ENCODE measurements around the gene FAM184A.
"Not testable (repeated sequence)": the region's sequence is repeated elsewhere in the genome, so short reads cannot be mapped to it uniquely, and the experiment has no call there.

FAM184A gene

DNA sequence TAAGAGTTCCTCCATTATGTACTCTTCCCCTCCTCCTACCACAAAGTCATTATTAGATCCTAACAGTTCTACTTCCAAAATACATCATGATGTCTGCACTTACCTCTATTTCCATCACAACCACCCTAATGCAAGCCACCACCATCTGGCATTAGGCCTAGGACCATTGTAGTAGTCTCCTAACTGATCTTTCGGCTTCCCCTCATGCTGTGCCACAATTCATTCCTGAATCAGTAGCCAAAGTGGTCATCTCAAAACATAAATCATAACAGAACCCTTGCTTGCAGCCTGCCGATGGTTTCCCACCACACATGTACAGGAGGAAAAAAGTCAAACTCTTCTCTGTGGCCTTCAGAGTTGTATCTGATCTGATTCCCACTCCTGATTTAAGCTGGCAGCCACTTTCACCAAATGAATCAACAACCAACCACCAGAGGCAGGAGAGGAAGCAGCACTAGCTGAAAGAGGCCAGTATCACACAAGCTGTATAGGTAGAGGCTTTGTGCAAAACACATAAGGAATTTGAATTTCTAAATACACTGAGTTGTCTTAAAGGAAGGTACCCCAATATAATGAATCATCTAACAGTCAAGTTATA is 26.1 kb downstream of the FAM184A start:
- DNase-seq (ENCODE audit: low read depth), result no peak

DNA sequence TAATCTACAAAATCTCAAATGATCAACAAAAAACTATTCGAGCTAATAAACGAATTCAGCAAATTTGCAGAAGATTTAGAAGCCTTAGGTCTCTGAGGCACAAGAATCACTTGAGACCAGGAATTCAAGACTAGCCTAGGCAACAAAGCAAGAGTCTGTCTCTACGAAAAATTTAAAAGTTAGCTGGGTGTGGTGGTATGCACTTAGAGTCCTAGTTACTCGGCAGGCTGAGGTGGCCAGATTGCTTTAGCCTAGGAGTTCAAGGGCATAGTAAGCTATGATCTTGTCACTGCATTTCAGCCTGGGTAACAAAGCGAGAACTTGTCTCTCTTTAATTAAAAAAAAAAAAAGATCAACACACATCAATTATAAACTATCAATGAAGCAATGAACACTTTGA is 34.2 kb downstream of the FAM184A start:
- no peak for DNase-seq (ENCODE audit: low read depth)

DNA sequence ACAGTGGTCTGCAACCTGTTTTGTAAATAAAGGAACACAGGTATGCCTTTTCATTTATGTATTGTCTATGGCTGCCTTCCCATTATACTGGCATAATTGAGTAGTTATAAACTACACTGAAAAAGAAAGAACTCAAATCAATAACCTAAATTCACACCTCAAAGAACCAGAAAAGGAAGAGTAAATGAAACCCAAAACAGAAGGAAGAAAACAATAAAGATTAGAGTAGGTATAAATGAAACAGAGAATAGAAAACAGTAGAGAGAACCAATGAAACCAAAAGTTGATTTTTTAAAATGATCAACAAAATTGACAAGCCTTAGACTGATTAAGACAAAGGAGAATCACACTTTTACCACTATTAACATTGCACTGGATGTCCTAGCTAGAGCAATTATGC is 34.7 kb downstream of the FAM184A start:
- DNase-seq (ENCODE audit: low read depth), result no peak

DNA sequence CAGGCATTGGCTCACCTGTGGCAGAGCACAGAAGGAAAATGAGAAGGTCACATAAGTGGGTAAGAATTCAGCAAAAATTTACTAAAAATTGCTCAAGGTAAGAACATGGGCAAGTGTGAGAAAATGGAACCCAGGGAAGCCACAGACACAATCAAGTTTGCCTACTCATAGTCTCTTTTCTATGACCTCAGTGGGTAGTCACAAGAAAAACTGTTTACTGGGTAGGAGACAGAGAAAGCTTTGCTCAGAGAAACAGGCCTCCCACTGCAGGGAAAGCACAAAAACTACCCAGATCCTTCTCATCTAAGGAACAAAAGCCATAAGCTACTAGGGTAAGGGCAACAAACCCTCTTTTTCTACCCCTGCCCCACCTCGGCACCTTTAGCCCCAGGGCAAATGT is 35.2 kb downstream of the FAM184A start:
- no peak for DNase-seq (ENCODE audit: low read depth)

DNA sequence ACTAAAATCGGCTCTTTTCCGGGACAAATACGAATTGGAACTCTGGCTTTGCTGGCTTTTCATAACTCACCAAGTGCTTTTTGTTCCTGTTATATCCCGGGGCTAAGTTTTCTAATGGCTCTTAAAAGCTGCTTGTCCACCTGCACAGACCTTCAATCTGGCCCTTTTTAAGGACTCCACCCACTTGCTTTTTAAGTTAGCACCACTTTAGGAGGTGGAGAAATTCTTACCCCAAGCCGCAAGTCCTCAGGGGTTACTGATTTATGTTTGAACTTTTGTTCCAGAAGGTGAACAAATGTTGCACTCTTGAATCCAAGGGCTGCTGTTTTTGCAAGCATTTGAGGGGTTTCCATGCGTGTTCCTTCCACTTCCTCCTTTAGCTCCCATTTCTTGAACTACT is 37.8 kb downstream of the FAM184A start:
- no peak for DNase-seq (ENCODE audit: low read depth)

DNA sequence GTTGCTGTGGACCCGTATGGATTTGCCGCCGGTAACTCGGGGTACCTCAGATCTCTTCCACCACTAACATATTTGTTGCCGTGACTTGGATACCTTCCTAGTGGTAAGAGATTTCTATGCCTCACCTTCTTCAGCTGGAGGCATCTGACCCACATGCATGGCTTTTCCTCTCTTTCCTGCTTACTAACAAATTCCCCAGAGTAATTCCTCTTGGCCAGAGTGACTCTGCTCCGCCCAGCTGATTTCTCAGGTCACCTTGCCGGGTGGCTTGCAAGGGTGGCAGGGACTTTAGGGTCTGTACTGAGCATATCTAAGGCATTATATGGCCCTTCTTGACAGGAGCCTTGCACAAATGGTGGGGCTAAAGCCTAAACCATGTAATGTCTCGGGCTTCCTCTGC is 38.2 kb downstream of the FAM184A start:
- DNase-seq (ENCODE audit: low read depth), result no peak

DNA sequence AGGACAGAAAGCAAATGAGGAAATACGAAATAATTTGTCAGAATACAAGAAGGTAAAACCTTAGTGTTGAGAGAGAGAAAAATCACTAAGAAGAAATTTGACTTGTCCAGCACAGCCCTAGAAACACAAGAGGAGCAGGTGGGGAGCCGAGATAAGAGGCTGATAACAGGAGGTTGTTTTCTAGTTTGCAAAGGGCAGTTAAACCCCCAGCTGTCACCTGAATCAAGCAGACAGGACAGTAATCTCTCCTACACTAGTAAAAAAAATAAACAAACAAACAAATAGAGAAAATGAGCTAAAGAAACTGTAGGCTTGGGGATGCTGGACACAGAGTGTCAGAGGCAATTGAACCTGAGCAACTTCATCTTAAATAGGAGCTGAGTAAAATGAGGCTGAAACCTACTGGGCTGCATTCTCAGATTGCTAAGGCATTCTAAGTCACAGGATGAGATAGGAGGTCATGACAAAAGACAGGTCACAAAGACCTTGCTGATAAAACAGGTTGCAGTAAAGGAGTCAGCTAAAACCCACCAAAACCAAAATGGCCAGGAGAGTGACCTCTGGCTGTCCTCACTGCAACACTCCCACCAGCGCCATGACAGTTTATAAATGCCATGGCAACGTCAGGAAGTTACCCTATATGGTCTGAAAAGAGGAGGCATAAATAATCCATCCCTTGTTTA is 40.4 kb downstream of the FAM184A start:
- DNase-seq (ENCODE audit: low read depth), result no peak

DNA sequence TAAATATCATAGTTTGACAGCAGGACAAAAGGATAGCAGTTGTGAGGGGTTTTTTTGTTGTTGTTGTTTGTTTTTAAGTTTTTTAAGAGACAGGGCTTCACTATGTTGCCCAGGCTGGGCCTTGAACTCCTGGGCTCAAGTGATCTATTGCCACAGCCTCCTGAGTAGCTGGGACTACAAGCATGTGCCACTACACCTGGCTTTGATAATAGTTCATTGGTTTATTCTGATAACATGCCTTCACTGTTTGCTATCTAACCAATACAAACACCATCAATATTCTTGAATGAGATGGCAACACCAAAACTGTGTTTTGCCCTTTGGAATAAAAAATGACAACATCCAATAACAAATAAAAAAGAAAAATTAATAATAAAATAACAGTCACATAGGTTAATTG is 41.2 kb downstream of the FAM184A start:
- DNase-seq (ENCODE audit: low read depth), result no peak

DNA sequence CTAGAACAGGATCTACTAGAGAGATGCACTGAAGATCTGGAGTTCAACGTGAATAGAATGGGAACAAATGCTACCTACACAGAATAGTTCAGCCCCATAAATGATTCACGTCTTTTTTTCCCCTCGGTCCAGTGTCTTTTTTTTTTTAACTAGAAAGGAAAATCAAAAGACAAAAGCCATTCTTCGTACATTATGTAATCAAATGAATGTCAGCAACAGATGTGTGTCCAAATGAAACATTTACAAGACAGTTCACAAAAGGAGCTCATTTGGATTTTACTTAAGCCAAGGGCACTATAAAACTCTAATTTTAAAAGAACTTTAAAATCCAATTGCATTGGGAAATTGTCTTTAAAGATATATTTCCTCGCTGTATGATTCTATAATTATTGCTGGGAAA is 42.4 kb downstream of the FAM184A start:
- no peak for DNase-seq (ENCODE audit: low read depth)

DNA sequence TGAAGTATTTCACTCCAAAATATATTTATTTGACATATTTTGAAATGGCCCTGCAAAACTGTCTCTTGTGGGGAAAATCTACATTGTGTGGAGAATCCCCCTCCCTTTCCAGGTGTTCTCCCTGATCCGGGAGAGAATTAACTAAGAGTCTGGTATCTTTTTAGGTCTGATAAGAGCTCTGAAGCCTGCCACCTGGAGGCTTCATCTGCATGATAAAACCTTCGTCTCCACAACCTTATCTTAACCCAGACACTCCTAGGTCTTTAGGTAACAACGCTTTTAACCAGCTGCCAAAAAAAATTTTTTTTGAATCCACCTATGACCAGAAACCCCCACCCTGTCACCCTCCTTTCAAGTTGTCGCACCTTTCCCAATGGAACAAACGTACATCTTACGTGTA is 43.0 kb downstream of the FAM184A start:
- DNase-seq (ENCODE audit: low read depth), result no peak

DNA sequence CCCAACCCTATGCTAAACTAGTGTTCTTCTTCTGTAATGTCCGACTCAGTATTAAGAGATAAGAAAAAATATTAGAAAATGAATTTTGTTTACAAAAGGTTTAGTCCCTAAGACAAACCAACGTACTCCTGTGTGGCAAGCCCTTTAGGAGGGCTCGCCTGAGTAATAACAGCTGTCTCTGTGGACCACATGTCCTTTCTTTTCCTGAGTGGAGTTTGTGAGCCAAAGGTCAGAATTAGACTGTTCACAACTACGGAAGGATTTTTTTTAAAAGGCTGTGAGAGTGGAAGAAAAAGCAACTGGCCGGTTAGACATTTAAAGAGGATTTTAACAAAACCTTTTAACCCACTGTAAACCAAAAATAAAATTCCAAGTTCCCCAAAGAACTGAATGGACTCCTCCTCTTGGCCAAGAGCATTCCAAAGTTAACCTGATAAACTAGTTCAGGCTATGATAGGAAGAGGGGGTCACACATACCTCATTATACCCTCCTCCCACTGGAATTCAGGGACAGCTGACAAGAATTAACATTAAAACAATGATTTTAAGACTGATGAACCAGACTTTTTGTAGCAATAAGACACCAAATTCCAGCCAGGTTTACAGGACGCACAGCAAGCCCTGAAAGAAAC is 43.5 kb downstream of the FAM184A start:
- DNase-seq (ENCODE audit: low read depth), result no peak

DNA sequence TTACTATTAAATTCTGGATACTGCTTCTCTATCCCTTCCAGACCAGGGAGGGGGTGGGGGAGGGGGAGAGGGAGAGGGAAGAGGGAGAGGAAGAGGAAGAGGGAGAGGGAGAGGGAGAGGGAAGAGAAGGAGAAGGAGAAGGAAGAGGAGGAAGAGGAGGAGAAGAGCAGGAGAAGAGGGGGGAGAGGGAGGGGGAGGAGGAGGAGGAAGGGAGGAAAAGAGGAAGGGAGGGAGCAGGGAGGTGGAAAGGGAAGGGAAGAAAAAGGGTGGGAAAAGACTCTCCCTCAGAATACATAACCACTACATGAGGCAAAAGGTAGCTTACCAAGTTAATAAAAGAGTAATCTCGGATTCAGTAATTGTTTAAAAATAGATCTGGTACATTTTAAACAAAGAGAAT is 46.0 kb downstream of the FAM184A start:
- DNase-seq (ENCODE audit: low read depth), result no peak

DNA sequence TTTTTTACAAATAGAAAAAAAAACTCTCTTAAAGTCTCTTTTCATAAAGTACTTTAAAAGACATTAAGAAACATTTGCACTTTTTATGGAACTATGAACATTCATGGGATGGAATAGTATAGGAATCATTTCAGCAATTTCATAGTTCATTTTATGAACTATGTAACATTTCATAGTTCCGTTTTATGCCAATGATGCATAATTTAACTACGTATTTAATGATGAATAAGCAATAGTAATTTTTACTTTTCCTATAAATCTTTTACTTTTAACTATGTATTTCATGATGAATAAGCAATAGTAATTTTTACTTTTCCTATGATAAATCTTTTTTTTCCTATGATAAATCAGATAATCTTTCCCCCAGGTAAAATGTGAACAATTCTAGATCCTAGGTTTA is 47.7 kb downstream of the FAM184A start:
- no peak for DNase-seq (ENCODE audit: low read depth)

DNA sequence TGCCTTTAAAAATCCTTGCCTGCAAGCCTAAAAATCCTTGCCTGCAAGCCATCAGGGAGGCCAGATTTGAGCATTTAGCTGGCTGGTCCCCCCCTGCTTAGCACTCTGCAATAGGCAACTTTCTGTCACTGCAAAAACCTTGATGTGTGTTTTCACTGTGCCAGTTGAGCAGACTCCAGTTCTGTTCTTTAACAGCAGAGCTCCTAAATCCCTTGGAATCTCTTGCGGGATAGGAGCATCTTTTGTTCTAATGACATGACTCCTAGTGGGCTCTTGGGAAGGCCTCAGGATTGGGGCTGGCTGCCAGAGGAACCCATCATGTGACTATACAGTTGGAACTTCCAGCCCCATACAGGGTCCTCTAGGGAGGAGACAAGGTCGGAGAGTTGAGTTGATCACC is 50.4 kb downstream of the FAM184A start:
- no peak for DNase-seq (ENCODE audit: low read depth)

DNA sequence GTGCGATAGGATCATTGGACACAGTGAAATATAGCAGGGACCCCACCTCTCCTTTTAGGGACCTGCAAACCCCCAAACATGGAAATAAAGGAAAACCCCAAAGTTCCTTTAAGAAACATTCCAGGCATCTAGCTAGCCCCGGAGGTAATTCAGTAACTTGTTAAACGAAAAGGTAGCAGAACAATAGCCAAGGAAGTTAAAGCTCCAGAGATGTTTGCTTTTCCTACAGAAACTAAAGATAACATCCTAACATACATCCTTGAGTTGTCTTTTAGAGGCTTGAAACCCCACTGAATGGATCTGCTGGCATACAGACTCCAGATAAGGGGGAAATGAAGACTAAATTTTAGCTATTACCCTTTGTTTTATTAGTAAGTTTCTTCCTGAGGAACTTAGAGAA is 51.0 kb downstream of the FAM184A start:
- no peak for DNase-seq (ENCODE audit: low read depth)

DNA sequence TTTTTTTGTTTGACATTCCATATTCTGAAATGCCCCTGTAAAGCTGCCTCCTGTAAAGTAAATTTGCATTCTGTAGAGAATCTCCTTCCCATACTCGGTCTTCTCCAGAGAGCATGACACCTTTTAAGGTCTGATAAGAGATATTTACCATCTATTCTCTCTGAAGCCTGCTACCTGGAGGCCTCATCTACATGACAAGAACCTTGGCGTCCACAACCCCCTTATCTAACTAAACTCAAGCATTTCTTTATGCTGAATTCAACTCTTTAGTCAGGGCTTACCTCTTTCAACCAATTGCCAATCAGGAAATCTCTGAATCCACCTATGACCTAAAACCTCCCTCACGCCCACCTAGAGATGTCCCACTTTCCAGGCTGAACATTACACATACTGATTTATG is 51.6 kb downstream of the FAM184A start:
- no peak for DNase-seq (ENCODE audit: low read depth)

DNA sequence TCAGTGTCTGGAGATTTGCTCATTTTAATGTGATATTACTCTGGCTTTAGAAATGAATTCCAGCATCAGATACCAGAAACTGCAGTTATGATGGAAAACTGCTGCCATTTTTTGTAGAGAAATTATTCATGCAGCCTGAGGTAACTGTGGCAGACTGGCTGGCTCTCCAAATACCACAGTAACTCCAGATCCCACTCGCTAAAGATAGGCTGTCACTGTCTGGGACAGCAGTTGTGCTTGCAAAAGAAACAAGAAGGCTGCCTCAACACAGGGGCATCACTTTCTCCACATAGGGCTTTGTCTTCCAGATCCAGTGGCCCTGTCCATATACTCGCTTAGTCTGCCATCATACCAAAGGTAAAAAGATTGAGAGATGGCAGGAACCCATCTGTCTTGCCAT is 52.7 kb downstream of the FAM184A start:
- DNase-seq (ENCODE audit: low read depth), result no peak

DNA sequence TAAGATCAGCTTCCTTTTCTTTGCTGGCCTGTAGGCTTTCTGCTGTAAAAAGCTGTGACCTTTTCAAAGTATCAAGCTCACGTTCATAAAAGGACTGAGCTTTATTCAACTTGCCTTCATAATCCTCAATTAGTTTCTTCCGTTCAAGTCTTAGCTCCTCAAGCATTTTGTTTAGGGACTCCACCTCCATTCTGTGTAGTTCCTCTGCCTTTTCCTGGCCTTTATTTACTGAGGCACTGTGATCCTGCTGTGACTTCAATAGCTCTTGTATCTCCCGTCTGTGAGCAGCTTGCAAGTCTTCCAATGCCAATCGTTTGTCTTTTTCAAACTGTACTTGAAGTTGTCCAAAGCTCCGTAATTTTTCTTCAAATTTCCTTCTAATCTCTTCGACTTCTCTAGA is 54.4 kb downstream of the FAM184A start:
- DNase-seq (ENCODE audit: low read depth), result no peak

DNA sequence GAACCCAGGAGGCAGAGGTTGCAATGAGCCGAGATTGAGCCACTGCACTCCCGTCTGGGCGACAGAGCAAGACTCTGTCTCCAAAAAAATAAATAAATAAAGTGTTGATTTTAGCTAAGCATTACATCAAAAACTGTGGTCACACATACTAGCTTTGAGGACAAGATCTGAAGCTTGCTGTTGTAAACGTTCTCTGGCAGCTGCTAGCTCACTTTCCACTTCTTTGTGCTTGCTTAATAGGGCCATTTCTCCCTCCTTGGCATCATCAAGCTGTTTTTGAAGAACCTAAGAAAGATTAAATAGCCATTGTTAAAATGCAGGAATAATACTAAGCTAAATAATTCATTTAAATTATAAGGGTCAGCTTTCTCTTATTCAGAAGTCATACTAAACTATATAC is 55.7 kb downstream of the FAM184A start:
- DNase-seq (ENCODE audit: low read depth), result no peak

DNA sequence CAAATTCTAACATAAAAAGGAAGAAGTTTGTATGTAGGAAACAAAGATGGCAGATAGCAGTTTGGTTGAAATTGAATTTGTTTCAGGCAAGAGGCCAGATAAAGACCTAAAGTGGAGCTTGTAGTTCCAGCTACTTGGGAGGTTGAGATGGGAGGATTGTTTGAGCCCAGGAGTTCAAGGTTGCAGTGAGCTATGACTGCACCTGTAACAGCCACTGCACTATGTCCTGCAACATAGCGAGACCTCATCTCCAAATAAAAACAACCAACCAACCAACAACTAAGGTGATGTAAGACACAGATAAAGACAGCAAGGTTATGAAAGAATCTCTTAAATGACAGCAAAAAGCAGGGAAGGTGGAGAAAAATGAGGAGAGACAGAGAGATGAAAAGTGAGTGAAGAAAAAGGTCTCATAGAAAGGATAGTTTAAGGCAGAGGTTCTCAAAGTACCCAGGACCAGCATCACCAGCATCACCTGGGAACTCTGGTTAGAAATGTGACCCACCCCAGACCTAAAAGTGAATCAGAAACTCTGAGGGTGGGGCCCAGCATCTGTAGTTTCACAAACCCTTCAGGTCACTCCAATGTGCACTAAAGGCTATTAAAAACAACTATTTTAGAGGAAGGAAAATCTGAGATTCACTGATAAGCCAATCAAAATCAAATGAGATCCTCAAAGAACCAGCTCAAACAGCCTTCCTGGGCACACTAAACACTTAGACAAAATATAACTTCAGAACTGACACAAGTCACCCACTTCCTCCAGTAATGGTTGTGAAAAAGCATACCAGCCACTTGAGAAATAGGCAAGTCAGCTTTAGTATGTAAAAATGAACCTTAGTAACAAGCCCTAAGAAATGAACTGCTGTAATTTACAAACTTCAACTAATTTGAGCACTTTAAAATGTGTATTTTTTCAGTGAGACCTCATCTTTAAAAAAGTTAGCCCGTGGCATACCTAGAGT is 57.6 kb downstream of the FAM184A start:
- no peak for DNase-seq (ENCODE audit: low read depth)

DNA sequence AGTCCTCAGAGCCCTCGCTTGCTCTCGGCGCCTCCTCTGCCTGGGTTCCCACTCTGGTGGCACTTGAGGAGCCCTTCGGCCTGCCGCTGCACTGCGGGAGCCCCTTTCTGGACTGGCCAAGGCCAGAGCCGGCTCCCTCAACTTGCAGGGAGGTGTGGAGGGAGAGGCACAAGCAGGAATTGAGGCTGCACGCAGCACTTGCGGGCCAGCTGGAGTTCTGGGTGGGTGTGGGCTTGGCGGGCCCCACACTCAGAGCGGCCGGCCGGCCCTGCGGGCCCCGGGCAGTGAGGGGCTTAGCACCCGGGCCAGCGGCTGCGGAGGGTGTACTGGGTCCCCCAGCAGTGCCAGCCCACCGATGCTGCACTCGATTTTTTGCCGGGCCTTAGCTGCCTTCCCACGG is 63.3 kb downstream of the FAM184A start:
- not testable (repeated sequence) for DNase-seq (ENCODE audit: low read depth)

DNA sequence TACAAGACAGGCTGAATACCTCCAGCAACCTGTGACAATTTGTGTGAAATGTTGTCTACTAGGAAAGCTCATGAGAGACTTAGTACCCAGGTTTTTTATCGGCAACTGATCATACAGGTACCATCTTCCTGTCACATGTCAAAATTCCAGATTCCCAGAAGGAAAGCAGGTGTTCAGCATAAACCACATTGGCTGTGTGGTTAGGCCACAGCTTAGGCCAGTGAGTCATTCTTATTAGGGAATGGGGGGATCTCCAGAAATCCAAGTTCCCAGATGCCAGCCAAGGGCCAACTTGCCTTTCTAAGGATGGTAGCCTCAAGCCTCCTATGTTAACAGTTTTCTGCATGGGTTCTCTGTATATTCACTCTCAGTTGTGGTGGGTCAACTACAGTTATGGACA is 65.9 kb downstream of the FAM184A start:
- DNase-seq (ENCODE audit: low read depth), result no peak

DNA sequence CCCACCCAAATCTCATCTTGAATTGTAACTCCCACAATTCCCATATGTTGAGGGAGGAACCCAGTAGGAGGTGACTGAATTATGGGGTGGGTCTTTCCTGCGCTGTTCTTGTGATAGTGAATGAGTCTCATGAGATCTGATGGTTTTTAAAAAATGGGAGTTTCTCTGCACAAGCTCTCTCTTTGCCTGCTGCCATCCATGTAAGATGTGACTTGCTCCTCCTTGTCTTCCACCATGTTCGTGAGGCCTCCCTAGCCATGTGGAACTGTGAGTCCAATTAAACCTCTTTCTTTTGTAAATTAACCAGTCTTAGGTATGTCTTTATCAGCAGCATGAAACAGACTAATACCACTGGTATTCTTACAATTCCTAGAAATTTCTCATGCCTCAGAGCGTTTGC is 69.2 kb downstream of the FAM184A start:
- DNase-seq (ENCODE audit: low read depth), result not testable (repeated sequence)

All from stimulated activated CD8-positive, alpha-beta memory T cell treated with anti-CD3 and anti-CD28 coated beads, Interleukin-15, amount 100 ng/mL, for 24 hours (primary cell).